ENCODE results near the gene EDAR.

Gene EDAR

GRCh38 chr2:108925286-108925685 is 63.7 kb downstream of the EDAR start:
- H3K36me3 ChIP-seq (ENCODE audit: control insufficient read depth in 1 of 2, insufficient read depth in 2 of 2, low read depth in 1 of 2, low read length in 2 of 2) = no peaks in the 10 kb centered on the region
- no peak overlapping the region for H3K9ac ChIP-seq (ENCODE audit: low read length)
- H3K27ac ChIP-seq (ENCODE audit: low read length, poor library complexity, severe bottlenecking) = no peak overlapping the region
- 81% methylated on average over 6 of the region's 6 CpGs for WGBS
- no peak overlapping the region for H2BK15ac ChIP-seq (ENCODE audit: low read depth, poor library complexity, severe bottlenecking)
- no peak overlapping the region for H2AK5ac ChIP-seq (ENCODE audit: low read length, severe bottlenecking)
- no peak overlapping the region for H3K23ac ChIP-seq (ENCODE audit: low read length in 2 of 2)
- H3K27me3 ChIP-seq (ENCODE audit: control insufficient read depth in 1 of 2, insufficient read depth in 1 of 2, low read length in 2 of 2) = peaks cover 68 to 75% of the 10 kb centered on the region in 2 experiments
- no peak overlapping the region for H3K4me2 ChIP-seq (ENCODE audit: low read length, poor library complexity, severe bottlenecking)
- H2AFZ ChIP-seq (ENCODE audit: low read depth, low read length) = no peak overlapping the region
- H3K4me3 ChIP-seq (ENCODE audit: insufficient read depth in 1 of 2, low read depth in 1 of 2, low read length in 2 of 2) = no peak overlapping the region
- no peak overlapping the region for H4K8ac ChIP-seq (ENCODE audit: low read length)
- no peaks in the 10 kb centered on the region for H3K79me1 ChIP-seq (replicated peaks; ENCODE audit: low read length, poor library complexity, severe bottlenecking)
- no peak overlapping the region for H2BK120ac ChIP-seq (ENCODE audit: low read depth, low read length)
- H4K91ac ChIP-seq (ENCODE audit: low read length) = no peak overlapping the region
- H3K18ac ChIP-seq (ENCODE audit: low read depth in 1 of 2, low read length in 2 of 2) = no peak overlapping the region
- DNase-seq = no peak
- no peak overlapping the region for H2BK12ac ChIP-seq (ENCODE audit: low read length in 2 of 2)
- no peak overlapping the region for H2BK5ac ChIP-seq (ENCODE audit: low read depth, low read length, poor library complexity, severe bottlenecking)
- H3K14ac ChIP-seq (ENCODE audit: low read length in 2 of 2) = no peak overlapping the region
- H3K9me3 ChIP-seq (ENCODE audit: control insufficient read depth, low read length) = no peaks in the 10 kb centered on the region
- no peak overlapping the region for H3K4ac ChIP-seq (ENCODE audit: low read depth in 1 of 2, low read length in 2 of 2)
- peaks cover 4% of the 10 kb centered on the region for H3K4me1 ChIP-seq (ENCODE audit: control insufficient read depth, insufficient read depth, low read depth, low read length)

GRCh38 chr2:108924580-108925251 is 64.3 kb downstream of the EDAR start:
- H2BK120ac ChIP-seq (ENCODE audit: low read depth, low read length) = no peak overlapping the region
- peaks cover 68 to 75% of the 10 kb centered on the region in 2 experiments for H3K27me3 ChIP-seq (ENCODE audit: control insufficient read depth in 1 of 2, insufficient read depth in 1 of 2, low read length in 2 of 2)
- H3K14ac ChIP-seq (ENCODE audit: low read length in 2 of 2) = no peak overlapping the region
- no peak overlapping the region for H2AK5ac ChIP-seq (ENCODE audit: low read length, severe bottlenecking)
- no peaks in the 10 kb centered on the region for H3K9me3 ChIP-seq (ENCODE audit: control insufficient read depth, low read length)
- no peak overlapping the region for H3K27ac ChIP-seq (ENCODE audit: low read length, poor library complexity, severe bottlenecking)
- H3K79me1 ChIP-seq (replicated peaks; ENCODE audit: low read length, poor library complexity, severe bottlenecking) = no peaks in the 10 kb centered on the region
- H3K36me3 ChIP-seq (ENCODE audit: control insufficient read depth in 1 of 2, insufficient read depth in 2 of 2, low read depth in 1 of 2, low read length in 2 of 2) = no peaks in the 10 kb centered on the region
- H2AFZ ChIP-seq (ENCODE audit: low read depth, low read length) = no peak overlapping the region
- H3K4me2 ChIP-seq (ENCODE audit: low read length, poor library complexity, severe bottlenecking) = no peak overlapping the region
- H3K4ac ChIP-seq (ENCODE audit: low read depth in 1 of 2, low read length in 2 of 2) = no peak overlapping the region
- H4K91ac ChIP-seq (ENCODE audit: low read length) = no peak overlapping the region
- DNase-seq = no peak
- H3K18ac ChIP-seq (ENCODE audit: low read depth in 1 of 2, low read length in 2 of 2) = no peak overlapping the region
- no peak overlapping the region for H2BK15ac ChIP-seq (ENCODE audit: low read depth, poor library complexity, severe bottlenecking)
- H4K8ac ChIP-seq (ENCODE audit: low read length) = no peak overlapping the region
- no peak overlapping the region for H3K4me3 ChIP-seq (ENCODE audit: insufficient read depth in 1 of 2, low read depth in 1 of 2, low read length in 2 of 2)
- 77% methylated on average over 13 of the region's 14 CpGs for WGBS
- H3K9ac ChIP-seq (ENCODE audit: low read length) = no peak overlapping the region
- no peak overlapping the region for H2BK5ac ChIP-seq (ENCODE audit: low read depth, low read length, poor library complexity, severe bottlenecking)
- no peak overlapping the region for H2BK12ac ChIP-seq (ENCODE audit: low read length in 2 of 2)
- H3K23ac ChIP-seq (ENCODE audit: low read length in 2 of 2) = no peak overlapping the region
- H3K4me1 ChIP-seq (ENCODE audit: control insufficient read depth, insufficient read depth, low read depth, low read length) = peaks cover 4% of the 10 kb centered on the region

DNA sequence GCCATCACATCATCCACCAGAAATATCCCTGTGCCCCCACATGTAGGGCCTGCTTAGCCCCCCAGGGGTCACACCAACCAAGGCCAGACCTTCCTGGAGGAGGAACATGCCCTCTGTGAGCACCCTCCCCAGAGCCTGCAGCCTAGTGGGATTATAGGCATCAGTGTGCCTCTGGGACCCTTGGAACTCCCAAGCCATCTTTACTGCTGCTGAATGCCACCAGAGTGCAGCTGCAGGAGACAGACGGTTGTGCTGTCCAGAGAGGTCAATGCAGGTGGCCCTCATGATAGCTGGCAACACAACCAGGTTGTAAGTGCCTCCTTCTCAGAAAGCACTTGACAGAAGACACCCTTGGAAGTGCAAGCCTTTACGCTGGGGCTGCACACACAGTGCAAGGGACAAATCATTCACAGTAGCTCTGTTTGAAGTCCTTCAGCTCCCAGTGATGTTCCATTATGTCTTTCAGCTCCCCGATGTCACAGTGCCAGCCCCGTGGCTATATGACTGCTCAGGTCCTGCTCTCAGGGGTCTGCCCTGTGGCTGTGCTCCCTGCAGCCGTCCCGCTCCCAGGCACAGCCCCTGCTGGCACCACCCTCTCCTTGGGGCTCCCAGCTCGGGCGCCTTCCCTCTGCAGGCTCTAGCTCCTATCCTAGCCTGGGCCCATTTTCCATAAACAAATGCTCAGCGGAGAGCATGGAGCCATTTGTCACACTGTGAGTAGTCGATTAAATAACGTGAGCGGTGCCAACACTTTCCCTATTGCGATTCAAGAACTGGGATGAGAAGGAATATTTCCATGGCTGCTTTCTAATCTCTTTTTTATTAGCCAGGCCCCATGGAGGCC is 65.1 kb downstream of the EDAR start:
- peaks cover 2% of the 10 kb centered on the region for H3K4me1 ChIP-seq (ENCODE audit: control insufficient read depth, insufficient read depth, low read depth, low read length)
- H3K18ac ChIP-seq (ENCODE audit: low read depth in 1 of 2, low read length in 2 of 2) = no peak overlapping the region
- H3K79me1 ChIP-seq (replicated peaks; ENCODE audit: low read length, poor library complexity, severe bottlenecking) = no peaks in the 10 kb centered on the region
- no peak overlapping the region for H2AFZ ChIP-seq (ENCODE audit: low read depth, low read length)
- no peak for DNase-seq
- no peak overlapping the region for H3K27ac ChIP-seq (ENCODE audit: low read length, poor library complexity, severe bottlenecking)
- H3K27me3 ChIP-seq (ENCODE audit: control insufficient read depth in 1 of 2, insufficient read depth in 1 of 2, low read length in 2 of 2) = peaks cover 66 to 71% of the 10 kb centered on the region in 2 experiments
- H3K36me3 ChIP-seq (ENCODE audit: control insufficient read depth in 1 of 2, insufficient read depth in 2 of 2, low read depth in 1 of 2, low read length in 2 of 2) = no peaks in the 10 kb centered on the region
- H2BK12ac ChIP-seq (ENCODE audit: low read length in 2 of 2) = no peak overlapping the region
- H2BK120ac ChIP-seq (ENCODE audit: low read depth, low read length) = no peak overlapping the region
- H3K4me2 ChIP-seq (ENCODE audit: low read length, poor library complexity, severe bottlenecking) = no peak overlapping the region
- H2BK5ac ChIP-seq (ENCODE audit: low read depth, low read length, poor library complexity, severe bottlenecking) = no peak overlapping the region
- H4K8ac ChIP-seq (ENCODE audit: low read length) = no peak overlapping the region
- no peak overlapping the region for H3K14ac ChIP-seq (ENCODE audit: low read length in 2 of 2)
- no peak overlapping the region for H4K91ac ChIP-seq (ENCODE audit: low read length)
- no peak overlapping the region for H3K23ac ChIP-seq (ENCODE audit: low read length in 2 of 2)
- H3K9ac ChIP-seq (ENCODE audit: low read length) = no peak overlapping the region
- H2BK15ac ChIP-seq (ENCODE audit: low read depth, poor library complexity, severe bottlenecking) = no peak overlapping the region
- H3K4me3 ChIP-seq (ENCODE audit: insufficient read depth in 1 of 2, low read depth in 1 of 2, low read length in 2 of 2) = no peak overlapping the region
- H3K9me3 ChIP-seq (ENCODE audit: control insufficient read depth, low read length) = no peaks in the 10 kb centered on the region
- H2AK5ac ChIP-seq (ENCODE audit: low read length, severe bottlenecking) = no peak overlapping the region
- WGBS = 86% methylated on average over 13 of the region's 13 CpGs
- H3K4ac ChIP-seq (ENCODE audit: low read depth in 1 of 2, low read length in 2 of 2) = no peak overlapping the region

DNA sequence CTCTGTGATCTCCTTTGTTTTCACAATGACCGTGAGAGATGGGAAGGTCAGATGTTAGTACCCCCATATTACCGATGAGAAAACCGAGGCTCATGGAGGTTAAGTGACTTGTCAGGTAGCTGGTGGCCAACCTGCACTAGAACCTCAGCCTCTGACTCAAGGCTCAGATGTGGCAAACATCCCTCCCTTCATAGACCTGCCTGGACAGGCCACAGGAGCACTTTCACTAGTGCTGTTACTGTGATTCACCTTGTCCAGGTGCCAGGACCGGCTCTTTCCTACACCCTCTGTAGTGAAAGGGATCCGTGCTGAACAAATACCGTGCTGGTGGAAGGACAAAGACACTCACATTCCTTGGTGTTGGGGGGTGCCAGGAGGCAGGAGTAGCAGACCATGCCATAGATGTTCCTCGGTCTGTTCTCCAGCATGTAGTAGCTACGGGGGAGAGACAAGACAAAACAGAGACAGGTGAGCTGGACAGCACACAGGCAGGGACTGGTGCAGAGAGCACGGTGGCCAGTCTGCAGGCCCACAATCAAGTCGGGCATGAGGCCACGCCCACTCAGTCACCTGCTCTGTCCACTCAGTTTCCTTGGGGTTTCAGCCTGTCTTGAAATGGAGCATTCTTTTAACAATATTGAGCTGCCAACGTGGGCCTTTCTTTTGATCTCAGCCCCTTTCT is 65.9 kb downstream of the EDAR start:
- no peaks in the 10 kb centered on the region for H3K36me3 ChIP-seq (ENCODE audit: control insufficient read depth in 1 of 2, insufficient read depth in 2 of 2, low read depth in 1 of 2, low read length in 2 of 2)
- H2BK120ac ChIP-seq (ENCODE audit: low read depth, low read length) = no peak overlapping the region
- no peak overlapping the region for H2BK5ac ChIP-seq (ENCODE audit: low read depth, low read length, poor library complexity, severe bottlenecking)
- no peak overlapping the region for H3K27ac ChIP-seq (ENCODE audit: low read length, poor library complexity, severe bottlenecking)
- H3K9me3 ChIP-seq (ENCODE audit: control insufficient read depth, low read length) = no peaks in the 10 kb centered on the region
- no peak overlapping the region for H2BK12ac ChIP-seq (ENCODE audit: low read length in 2 of 2)
- H3K23ac ChIP-seq (ENCODE audit: low read length in 2 of 2) = no peak overlapping the region
- H3K9ac ChIP-seq (ENCODE audit: low read length) = no peak overlapping the region
- H3K4me1 ChIP-seq (ENCODE audit: control insufficient read depth, insufficient read depth, low read depth, low read length) = no peaks in the 10 kb centered on the region
- H2AFZ ChIP-seq (ENCODE audit: low read depth, low read length) = no peak overlapping the region
- no peak overlapping the region for H3K14ac ChIP-seq (ENCODE audit: low read length in 2 of 2)
- WGBS = 85% methylated on average over 12 of the region's 12 CpGs
- H2BK15ac ChIP-seq (ENCODE audit: low read depth, poor library complexity, severe bottlenecking) = no peak overlapping the region
- no peak overlapping the region for H3K4me2 ChIP-seq (ENCODE audit: low read length, poor library complexity, severe bottlenecking)
- no peak overlapping the region for H3K4me3 ChIP-seq (ENCODE audit: insufficient read depth in 1 of 2, low read depth in 1 of 2, low read length in 2 of 2)
- no peak overlapping the region for H3K18ac ChIP-seq (ENCODE audit: low read depth in 1 of 2, low read length in 2 of 2)
- no peak overlapping the region for H2AK5ac ChIP-seq (ENCODE audit: low read length, severe bottlenecking)
- H3K79me1 ChIP-seq (replicated peaks; ENCODE audit: low read length, poor library complexity, severe bottlenecking) = no peaks in the 10 kb centered on the region
- H4K91ac ChIP-seq (ENCODE audit: low read length) = no peak overlapping the region
- no peak overlapping the region for H4K8ac ChIP-seq (ENCODE audit: low read length)
- no peak overlapping the region for H3K4ac ChIP-seq (ENCODE audit: low read depth in 1 of 2, low read length in 2 of 2)
- no peak for DNase-seq
- peaks cover 74 to 79% of the 10 kb centered on the region in 2 experiments for H3K27me3 ChIP-seq (ENCODE audit: control insufficient read depth in 1 of 2, insufficient read depth in 1 of 2, low read length in 2 of 2)

Data from mesenchymal stem cell (in vitro differentiated cells and primary cell).